ENCODE results near the gene KCNQ1.

Gene KCNQ1

GRCh38 chr11:2677127-2677526, 232.3 kb downstream of the KCNQ1 start:
- no peak for DNase-seq (ENCODE audit: low read depth in 1 of 2, low spot score in 1 of 2)

DNA sequence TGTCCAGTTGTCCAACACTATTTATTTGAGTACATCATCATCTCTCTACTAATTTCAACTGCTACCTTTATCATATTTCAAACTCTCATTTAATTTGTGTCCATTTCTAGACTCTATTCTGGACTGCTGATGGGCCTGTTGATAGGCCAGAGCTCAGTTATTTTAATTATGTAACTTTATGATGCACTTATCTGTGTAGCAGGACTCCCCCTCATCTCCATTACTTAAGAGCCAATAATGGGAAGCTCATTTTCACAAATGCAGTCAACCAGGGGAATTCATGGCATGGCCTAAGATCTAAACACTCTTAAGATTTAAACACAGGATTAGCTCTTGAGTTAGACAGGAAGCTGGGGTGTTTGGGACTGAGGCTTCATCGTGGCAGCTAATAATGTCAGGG, 233.6 kb downstream of the KCNQ1 start:
- DNase-seq (ENCODE audit: low read depth in 1 of 2, low spot score in 1 of 2): no peak

- no peak for DNase-seq (ENCODE audit: low read depth in 1 of 2, low spot score in 1 of 2)
Measured at GRCh38 chr11:2679011-2679676, 234.3 kb downstream of the KCNQ1 start.

DNA sequence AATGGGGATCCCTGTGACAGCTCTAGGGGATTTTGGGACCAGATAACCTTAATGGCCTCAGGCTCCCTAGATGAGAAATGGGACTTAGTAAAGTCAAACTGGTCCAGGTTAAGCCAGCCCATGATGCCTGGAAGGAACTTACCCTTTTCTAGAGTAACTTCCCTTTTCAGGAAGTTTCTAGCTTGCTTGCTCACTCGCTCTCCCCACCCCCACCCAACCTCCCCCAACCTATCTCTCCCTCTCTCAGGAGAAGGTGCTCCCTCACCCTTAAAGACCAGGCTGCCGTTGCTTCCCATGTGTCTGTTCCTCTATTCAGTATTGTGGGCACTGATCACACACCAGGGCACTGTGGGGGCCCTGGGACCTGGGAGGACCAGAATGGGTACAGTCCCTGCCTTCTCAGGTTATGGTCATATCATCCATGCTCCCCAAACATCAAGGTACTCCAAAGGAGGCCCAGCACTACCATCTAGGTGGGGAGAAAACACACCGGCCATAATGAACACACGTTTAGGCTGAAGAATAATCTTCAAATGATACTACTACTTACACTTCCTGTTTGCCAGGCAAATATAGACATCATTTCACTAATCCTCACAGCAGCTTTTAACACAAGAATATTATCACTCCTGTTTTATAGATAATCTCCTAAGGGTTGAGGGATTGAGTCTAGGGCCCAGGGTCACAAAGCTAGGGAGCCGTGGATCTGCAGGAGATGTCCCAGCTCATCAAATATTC, 236.8 kb downstream of the KCNQ1 start:
- no peak for DNase-seq (ENCODE audit: low read depth in 1 of 2, low spot score in 1 of 2)

DNA sequence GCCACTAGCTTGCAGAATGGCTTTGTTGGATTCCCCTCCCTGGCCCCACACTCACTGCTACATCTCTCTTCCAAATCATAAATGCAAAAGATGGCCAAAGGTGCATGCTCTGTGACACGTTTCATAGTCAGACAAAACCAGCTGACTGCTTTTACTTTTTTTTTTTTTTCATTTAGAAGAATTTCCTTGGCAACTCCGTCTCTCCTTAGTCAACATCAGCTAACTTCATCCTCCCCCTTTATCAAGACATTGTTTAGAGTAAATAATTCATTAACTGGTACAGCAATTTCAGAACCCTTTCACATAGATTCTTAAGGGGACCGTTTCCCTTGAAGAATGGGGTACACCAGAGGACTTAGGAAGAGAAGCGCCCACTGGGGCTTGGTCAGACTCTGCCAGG, 239.0 kb downstream of the KCNQ1 start:
- no peak for DNase-seq (ENCODE audit: low read depth in 1 of 2, low spot score in 1 of 2)

GRCh38 chr11:2684581-2684980, 239.8 kb downstream of the KCNQ1 start:
- no peak for DNase-seq (ENCODE audit: low read depth in 1 of 2, low spot score in 1 of 2)

- DNase-seq (ENCODE audit: low read depth in 1 of 2, low spot score in 1 of 2): no peak
Measured at GRCh38 chr11:2685051-2685450, 240.2 kb downstream of the KCNQ1 start.

DNA sequence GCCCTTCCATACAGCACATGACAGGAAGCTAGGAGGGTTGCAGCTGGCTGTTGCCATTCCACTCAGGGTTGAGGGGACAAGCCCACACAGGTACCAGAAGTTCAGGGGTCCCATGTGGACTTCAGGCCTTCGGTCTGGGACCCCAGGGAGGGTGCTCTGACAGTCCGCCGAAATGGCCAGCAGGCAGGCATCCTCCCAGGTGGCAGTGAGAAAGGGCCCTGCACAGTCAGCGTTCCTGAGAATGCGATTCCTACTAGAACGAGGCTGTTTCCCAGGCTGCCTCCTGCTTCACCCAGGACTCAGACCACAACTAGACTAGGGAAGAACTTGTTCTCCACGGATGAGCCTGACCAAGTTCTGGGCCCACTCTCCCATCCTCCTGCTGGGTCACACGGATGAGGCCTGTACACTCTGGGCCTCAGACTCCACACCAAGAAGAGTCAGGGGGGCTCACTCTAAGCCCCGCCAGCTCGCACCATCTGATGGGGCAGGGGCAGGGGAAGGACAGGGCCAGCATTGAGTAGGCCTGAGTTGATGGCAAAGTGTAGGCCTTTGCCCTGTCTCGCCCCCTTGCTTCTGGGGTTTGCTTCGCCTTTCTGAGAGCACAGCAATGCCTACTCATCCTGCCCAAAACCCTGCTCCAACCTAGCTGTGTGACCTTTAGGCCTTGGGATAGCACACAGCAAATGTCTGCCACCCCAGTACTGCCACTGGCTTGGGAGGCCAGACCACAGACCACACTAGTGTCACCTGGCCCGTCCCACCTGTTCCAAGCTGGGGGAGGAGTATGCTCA, 241.0 kb downstream of the KCNQ1 start:
- no peak for DNase-seq (ENCODE audit: low read depth in 1 of 2, low spot score in 1 of 2)

DNA sequence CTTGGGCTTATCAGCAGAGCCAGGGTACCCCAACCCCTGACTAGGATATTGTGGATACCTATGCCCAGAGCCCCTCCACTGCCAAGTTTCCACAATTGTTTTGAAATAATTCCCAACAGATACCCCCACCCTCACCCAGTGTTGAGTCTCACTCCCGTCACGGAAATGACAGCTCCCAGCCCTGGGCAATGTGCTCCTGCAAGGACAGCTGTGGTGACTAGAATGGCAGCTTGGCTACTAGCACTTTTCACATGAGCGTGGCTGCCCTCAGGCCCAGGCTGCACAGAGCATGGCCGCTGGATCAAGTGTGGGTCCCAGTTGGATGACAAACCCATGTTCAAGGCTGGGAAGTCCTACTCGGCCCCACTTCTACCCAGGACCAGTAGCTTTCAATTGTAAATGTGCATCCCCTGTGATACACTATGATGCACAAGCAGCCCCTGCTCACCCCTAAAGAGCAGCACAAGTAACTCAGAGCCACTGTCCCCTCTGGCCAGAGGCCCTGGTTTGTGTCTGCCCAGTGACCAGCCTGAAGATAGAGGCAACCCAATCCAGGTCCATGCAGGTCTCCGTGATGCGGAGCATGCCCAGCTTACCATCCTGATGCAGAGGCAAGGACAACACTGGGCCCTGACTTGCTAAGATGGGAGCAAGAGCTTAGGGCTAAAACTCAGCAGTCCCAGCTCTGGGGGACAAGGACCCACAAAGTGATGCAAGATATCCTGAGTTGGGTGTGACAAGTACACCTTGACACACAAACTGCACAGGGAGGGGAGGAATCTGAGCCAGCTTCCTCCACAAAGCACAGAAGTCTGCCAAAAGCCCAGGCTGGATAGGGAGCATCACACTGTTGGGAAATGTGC, 241.8 kb downstream of the KCNQ1 start:
- no peak for DNase-seq (ENCODE audit: low read depth in 1 of 2, low spot score in 1 of 2)

DNA sequence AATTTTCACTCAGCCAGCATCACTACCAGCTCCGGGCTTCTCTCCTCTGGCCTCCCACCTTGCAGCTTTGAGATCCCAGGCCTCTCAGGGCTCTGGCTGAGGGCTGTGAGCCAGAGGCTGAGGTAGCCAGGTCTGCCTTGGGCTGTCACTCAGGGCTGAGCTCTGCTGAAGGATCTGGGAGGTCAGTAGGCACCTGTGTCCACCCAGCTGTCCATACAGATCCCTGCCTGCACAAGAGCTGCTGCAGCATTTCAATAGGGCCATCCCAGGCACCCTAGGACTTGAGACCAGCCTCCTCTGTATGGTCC, 242.4 kb downstream of the KCNQ1 start:
- no peak for DNase-seq (ENCODE audit: low read depth in 1 of 2, low spot score in 1 of 2)

DNA sequence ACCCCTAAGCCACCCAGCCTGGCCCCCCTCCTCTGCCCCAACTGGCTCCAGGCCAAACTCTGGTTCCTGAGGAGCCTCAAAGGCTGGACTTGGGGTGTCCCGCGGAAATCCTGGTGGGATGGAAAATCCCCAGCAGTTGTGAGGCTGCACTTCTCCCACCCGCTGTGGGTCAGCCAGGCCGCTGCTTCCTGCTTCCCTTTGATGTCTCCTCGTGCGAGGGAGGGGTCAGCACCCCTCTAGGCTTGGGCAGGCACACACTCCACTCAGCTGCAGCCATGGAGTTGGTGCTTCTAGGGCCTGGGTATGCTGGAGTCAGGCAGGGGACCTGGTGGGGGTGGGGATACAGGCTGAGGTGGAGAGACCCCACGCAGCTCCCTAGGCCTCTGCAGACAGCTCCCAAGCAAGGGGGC, 243.0 kb downstream of the KCNQ1 start:
- DNase-seq (ENCODE audit: low read depth in 1 of 2, low spot score in 1 of 2): no peak

GRCh38 chr11:2688381-2689231, 243.8 kb downstream of the KCNQ1 start:
- no peak for DNase-seq (ENCODE audit: low read depth in 1 of 2, low spot score in 1 of 2)

DNA sequence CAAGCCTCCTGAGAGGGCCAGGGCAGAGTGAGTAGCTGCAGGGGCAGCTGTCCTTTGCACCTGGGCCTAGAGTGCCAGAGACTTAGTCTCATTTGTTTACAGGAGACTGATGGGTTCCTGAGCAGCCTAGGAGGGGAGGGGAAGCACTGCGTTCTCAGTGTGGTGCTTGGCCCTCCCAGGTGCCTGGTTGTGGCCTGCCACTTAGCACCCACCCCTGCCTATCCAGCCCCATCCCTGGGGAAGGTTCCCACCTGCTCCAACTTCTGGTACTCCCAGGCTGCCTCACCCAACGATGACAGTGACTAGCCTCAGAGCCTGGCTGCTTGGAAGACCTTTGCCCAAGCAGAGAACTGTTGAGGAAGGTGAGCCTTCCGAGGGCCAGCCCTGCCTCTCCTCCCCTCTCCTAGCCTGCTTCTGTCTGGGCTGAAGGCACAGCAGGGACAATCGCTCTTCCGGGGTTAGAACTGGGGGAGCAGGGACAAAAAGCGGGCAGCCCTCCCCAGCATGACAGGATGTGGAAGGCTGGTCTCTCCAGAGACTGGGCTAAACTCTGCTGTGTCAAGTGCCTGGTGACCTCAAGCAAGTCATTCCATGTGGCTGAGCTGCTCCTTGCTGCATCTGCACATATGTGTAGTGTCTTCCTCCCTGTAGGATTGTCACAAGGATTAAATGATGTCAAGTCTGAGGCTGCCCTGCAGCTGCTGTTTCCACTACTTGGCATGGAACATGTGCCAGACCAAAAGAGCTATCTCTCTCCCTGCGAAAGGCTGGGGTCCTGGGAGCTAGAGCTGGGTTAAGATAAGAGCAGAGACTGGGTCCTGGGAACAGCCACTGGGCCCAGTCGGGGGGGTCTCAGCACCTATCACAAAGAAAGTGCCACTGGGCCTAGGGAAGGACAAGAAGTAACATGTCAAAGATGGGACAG, 245.1 kb downstream of the KCNQ1 start:
- no peak for DNase-seq (ENCODE audit: low read depth in 1 of 2, low spot score in 1 of 2)

- DNase-seq (ENCODE audit: low read depth in 1 of 2, low spot score in 1 of 2): no peak
Measured at GRCh38 chr11:2690596-2691354, 246.0 kb downstream of the KCNQ1 start.

DNA sequence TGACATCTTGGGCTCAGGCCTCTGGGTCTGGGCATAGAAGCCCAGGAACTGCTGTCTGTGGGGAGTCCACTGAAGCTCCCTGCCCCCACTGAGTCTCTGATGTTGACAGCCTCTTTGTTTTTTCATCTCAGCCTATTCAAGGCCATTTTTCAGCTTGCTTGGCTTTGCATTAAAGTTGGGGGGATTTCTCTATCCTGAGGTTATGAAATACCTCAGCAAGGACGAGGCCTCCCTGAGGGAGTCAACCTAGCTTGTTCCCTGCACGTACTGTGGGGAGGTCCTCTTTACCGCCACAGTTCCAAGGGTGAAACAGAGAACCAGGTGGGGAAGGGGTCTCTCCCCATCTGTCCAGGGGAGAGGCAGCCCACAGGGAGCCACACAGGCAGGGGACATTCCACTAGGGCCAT, 246.6 kb downstream of the KCNQ1 start:
- no peak for DNase-seq (ENCODE audit: low read depth in 1 of 2, low spot score in 1 of 2)

- DNase-seq (ENCODE audit: low read depth in 1 of 2, low spot score in 1 of 2): no peak
Measured at GRCh38 chr11:2691991-2692875, 247.4 kb downstream of the KCNQ1 start.
